ENCODE results near the gene CASP10.

CASP10 gene

DNA sequence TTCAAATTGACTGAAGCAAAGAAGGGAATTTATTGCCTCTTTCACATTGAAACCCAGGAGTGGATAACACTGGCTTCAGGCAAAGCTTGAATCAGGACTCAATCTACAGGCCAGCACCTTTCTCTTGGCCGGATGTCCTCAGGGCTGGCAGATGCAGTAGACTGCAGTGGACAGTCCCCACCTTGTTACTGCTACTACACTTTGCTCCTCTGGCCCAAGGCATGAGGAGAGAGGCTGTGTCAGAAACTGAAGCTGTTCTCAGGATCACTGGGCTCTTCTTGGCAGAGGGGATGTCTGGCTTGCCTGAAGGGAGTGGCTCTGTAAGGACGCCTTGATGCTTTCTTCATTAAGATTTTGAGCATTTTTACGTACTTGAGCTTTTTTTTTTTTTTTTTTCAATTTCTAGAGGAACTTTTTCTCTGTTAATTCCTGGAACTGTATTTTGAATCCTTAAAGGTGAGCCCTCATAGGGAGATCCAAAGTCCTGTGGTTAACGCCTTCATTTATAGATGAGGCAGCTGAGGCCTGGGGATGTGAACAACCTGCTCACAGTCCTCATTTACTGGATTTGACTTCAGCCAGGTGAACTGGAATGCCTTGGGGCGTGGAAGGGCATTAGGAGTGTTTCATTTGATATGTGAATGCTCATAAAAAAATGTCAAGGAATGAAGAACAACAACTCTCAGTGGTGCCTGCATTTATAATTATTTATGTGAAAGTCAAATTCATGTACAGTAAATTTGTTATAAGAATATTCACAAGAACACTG, 36.6 kb downstream of the CASP10 start:
- intact Hi-C loops (cut with micrococcal nuclease): no loop called here
- H3K4me3 Mint-ChIP-seq: no peak overlapping the region
- no peaks in the 10 kb centered on the region for H3K27me3 Mint-ChIP-seq
- peaks cover 24% of the 10 kb centered on the region for H3K4me1 Mint-ChIP-seq (ENCODE audit: low read depth)
- H3K9me3 Mint-ChIP-seq: no peaks in the 10 kb centered on the region
- peak overlapping the region; percentile 69 for H3K27ac Mint-ChIP-seq
- peaks cover 14% of the 10 kb centered on the region for H3K36me3 Mint-ChIP-seq (ENCODE audit: low read depth)

DNA sequence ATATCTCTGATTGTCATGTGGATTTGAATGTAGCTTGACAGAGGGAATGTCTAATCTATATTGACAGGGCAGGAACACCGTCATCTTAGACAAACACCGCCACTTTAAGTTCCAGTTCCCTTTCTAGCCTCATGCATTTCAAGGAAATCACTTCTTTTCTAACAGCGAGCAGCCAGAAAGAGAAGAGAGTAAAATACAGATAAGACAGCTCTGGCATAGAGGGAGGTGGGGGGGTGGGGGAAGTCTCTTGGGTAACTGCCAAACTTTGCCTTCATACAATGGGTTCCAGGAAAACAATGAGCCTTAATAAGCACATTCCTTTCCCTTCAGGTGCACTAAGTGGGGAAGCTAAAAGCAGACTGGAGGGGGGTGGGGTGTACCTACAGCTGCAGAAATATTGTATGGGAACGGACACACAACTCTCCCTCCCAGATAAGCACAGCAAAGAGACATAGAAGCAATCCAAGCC, 37.2 kb downstream of the CASP10 start:
- Mint-ChIP-seq H3K9me3 (no peaks in the 10 kb centered on the region), H3K4me3 (no peak overlapping the region), H3K27ac (peak overlapping the region; percentile 69), H3K4me1 (ENCODE audit: low read depth) (peaks cover 24% of the 10 kb centered on the region), H3K27me3 (no peaks in the 10 kb centered on the region), H3K36me3 (ENCODE audit: low read depth) (peaks cover 14% of the 10 kb centered on the region)
- intact Hi-C loops (cut with micrococcal nuclease): no loop called here

DNA sequence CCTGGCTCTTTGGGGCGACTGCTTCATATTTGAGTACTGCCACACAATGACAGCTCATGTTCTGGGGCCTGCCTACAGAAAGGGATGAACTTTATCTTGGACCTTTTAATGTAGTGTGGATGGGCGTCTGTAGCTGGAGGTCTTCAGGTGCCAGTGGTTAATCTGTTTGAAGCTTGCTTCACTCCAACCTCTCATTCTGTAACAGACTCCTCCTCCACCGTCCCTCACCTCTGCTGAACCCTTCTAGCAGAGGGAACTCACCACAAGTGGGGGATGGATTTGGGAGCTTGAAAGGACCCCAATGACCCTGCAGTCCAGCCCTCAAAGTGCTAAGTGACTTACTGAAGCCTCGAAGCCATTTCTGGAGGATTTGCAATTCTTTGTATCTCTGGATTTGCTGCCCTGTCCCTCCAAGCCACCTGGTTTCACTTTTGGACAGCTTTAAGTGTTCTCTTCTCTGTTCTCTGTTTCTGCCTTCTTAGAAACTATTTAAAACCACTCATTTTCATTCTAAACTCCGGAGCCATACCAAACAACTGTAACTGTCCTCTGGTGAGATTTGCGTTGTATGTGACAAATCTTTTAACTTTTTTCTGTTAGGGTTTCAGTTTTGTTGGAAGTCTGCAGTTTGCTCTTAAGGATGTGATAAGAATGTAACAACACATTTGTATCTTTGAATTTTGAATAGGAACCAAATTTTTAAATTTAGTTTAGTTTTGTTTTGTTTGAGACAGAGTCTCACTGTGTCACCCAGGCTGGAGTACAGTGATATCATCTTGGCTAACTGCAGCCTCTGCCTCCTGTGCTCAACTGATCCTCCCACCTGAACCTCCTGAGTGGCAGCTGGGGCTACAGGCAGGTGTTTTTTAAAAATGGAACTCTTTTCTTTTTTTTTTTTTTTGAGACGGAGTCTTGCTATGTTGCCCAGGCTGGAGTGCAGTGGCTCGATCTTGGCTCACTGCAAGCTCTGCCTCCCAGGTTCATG, 40.4 kb downstream of the CASP10 start:
- H3K4me1 Mint-ChIP-seq (ENCODE audit: low read depth): peaks cover 26% of the 10 kb centered on the region

DNA sequence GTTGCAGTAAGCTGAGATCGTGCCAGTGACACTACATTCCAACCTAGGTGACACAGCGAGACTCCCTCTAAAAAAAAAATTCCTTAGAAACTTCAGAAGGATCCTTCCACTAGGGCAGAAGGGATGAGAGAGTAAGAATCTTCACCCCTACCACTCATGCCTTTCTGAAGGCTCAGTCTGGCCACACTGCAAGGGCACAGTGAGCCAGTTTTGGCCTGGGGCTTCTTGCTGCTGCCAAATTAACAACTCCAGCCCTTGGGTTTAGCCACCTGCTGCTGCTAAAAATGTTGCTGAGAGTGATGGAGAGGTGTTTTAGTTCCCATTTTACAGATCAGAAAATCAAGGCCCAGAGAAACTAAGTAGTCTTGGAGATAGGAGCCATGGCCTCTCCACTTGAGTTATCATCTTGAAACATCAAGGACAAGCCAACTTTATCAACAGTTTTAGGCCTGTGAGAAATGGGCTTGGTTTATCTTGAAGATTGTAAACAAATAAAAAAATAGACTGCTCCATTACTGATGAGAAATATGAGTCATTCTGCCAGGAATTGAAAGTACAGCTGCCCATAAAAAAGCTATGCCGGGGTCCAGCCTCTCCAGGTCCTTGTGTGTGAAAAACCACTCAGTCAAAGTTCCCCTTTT, 45.5 kb downstream of the CASP10 start:
- peak overlapping the region; percentile 71 for H3K27ac Mint-ChIP-seq

More for the DNA sequence above, 40.4 kb downstream of the CASP10 start:
- Mint-ChIP-seq H3K27ac (peak overlapping the region; percentile 47), H3K36me3 (ENCODE audit: low read depth) (peaks cover 14% of the 10 kb centered on the region), H3K4me3 (no peak overlapping the region), H3K9me3 (no peaks in the 10 kb centered on the region), H3K27me3 (no peaks in the 10 kb centered on the region)
- intact Hi-C loops (cut with micrococcal nuclease): no loop called here

DNA sequence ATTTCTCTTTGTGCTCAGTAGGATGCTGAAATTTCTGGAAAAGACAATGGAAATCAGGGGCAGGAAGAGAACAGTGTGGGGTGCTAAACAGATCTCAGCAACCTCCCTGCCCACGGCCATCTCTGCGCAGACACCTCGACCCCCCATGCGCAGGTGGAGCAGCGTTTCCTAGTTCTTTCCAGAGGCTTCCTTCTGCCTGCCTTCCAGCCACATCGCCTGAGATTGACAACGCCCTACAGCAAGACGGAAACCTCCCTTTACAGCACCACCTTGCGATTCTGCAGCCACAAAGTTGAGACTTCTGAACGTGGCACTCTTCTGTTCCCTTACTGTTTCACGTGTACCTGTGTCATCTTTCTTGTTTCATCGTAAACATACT, 46.0 kb downstream of the CASP10 start:
- Mint-ChIP-seq H3K9me3 (no peaks in the 10 kb centered on the region), H3K4me1 (ENCODE audit: low read depth) (peaks cover 26% of the 10 kb centered on the region), H3K27me3 (no peaks in the 10 kb centered on the region), H3K36me3 (ENCODE audit: low read depth) (no peaks in the 10 kb centered on the region), H3K27ac (peak overlapping the region; percentile 71), H3K4me3 (no peak overlapping the region)
- intact Hi-C loops (cut with micrococcal nuclease): no loop called here

More for the DNA sequence above, 45.5 kb downstream of the CASP10 start:
- Mint-ChIP-seq H3K4me1 (ENCODE audit: low read depth) (peaks cover 21% of the 10 kb centered on the region), H3K9me3 (no peaks in the 10 kb centered on the region), H3K4me3 (no peak overlapping the region), H3K36me3 (ENCODE audit: low read depth) (no peaks in the 10 kb centered on the region), H3K27me3 (no peaks in the 10 kb centered on the region)
- intact Hi-C loops (cut with micrococcal nuclease): no loop called here

DNA sequence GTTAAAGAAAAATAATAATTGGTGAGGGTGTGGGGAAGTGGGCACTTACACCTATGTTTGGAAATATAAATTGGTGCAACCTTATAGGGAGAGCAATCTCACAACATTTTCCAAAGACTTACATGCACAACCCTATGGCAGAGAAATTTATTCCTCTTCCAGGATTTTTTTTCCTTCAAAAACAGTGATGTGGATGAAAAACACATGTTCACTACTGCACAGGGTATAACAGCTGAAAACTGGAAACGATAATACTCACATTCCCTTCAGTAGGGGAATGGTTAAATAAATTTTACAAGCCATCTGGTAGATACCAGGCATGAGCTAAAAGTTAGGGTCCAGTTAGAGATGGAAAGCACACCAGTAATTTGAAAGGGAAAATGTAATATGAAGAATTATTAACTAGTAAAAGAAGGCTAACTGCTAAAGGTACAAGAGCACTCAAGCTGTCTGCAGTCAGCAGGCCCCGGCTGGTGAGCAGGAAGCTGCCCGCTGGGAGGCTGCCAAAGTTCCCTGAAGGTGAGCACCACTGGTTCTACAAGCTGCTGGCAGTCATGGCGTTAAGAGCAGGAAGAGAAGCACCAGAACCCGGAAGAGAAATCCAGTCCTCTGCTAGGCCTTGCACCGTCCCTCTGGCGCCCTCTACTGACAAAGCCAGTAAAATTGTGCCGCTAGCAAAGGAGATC, 49.0 kb downstream of the CASP10 start:
- H3K36me3 Mint-ChIP-seq (ENCODE audit: low read depth): no peaks in the 10 kb centered on the region
- H3K27ac Mint-ChIP-seq: peak overlapping the region; percentile 77
- H3K27me3 Mint-ChIP-seq: no peaks in the 10 kb centered on the region
- H3K4me1 Mint-ChIP-seq (ENCODE audit: low read depth): peaks cover 39% of the 10 kb centered on the region
- intact Hi-C loops (cut with micrococcal nuclease): loop anchor here (1.0 to 10.0 kb wide), 4 partner anchors 50 to 943 kb away; partner anchors contain the start of genes HYCC2 and NDUFB3
- H3K4me3 Mint-ChIP-seq: peak overlapping the region; percentile 20
- H3K9me3 Mint-ChIP-seq: no peaks in the 10 kb centered on the region

DNA sequence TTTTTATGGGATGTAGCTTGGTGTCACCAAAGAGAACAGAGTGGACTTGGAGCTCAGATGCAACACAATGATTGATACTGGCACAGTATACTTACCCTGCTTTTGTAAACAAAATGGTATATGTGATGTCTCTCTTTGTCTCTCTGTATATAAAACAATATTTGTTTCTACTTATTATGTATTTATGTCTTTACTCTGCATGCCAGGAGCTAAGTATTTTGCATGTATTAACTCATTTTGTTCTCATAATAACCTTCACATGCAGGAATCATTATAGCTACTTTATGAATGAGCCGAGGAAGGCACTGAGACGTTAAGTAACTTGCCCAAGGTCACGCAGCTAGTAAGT, 49.5 kb downstream of the CASP10 start:
- no peaks in the 10 kb centered on the region for H3K27me3 Mint-ChIP-seq

DNA sequence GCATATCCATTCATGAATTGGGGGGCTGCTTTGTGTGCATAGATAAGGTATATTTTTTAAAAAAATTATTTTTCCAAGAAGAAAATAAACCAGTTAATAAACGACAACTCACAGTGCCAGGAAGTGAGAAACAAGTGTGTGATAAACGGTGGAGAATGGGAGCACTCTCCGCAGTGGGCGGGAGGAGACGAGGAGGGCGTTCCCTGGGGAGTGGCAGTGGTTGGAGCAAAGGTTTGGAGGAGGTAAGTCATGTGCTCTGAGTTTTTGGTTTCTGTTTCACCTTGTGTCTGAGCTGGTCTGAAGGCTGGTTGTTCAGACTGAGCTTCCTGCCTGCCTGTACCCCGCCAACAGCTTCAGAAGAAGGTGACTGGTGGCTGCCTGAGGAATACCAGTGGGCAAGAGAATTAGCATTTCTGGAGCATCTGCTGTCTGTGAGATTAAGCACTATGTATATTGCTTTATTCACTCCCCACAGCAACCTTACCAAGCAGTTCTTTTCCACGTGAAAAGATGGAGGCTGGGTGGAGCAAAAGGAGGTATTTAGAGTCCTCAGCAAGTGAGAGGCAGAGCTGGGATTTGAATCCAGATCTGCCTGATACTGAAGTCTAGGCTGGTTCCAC, 50.4 kb downstream of the CASP10 start:
- Mint-ChIP-seq H3K4me3 (peak overlapping the region; percentile 80), H3K36me3 (ENCODE audit: low read depth) (no peaks in the 10 kb centered on the region), H3K4me1 (ENCODE audit: low read depth) (peaks cover 44% of the 10 kb centered on the region), H3K9me3 (no peaks in the 10 kb centered on the region), H3K27me3 (no peaks in the 10 kb centered on the region), H3K27ac (peak overlapping the region; percentile 90)
- intact Hi-C loops (cut with micrococcal nuclease): loop anchor here (5.0 to 10.0 kb wide), 3 partner anchors 161 to 941 kb away; partner anchors contain the start of genes HYCC2 and NDUFB3

More for the DNA sequence above, 49.5 kb downstream of the CASP10 start:
- H3K27ac Mint-ChIP-seq: peak overlapping the region; percentile 77
- no peaks in the 10 kb centered on the region for H3K36me3 Mint-ChIP-seq (ENCODE audit: low read depth)
- intact Hi-C loops (cut with micrococcal nuclease): loop anchor here (1.0 to 10.0 kb wide), 4 partner anchors 50 to 942 kb away; partner anchors contain the start of genes HYCC2 and NDUFB3
- no peaks in the 10 kb centered on the region for H3K9me3 Mint-ChIP-seq
- H3K4me3 Mint-ChIP-seq: no peak overlapping the region
- peaks cover 39% of the 10 kb centered on the region for H3K4me1 Mint-ChIP-seq (ENCODE audit: low read depth)

DNA sequence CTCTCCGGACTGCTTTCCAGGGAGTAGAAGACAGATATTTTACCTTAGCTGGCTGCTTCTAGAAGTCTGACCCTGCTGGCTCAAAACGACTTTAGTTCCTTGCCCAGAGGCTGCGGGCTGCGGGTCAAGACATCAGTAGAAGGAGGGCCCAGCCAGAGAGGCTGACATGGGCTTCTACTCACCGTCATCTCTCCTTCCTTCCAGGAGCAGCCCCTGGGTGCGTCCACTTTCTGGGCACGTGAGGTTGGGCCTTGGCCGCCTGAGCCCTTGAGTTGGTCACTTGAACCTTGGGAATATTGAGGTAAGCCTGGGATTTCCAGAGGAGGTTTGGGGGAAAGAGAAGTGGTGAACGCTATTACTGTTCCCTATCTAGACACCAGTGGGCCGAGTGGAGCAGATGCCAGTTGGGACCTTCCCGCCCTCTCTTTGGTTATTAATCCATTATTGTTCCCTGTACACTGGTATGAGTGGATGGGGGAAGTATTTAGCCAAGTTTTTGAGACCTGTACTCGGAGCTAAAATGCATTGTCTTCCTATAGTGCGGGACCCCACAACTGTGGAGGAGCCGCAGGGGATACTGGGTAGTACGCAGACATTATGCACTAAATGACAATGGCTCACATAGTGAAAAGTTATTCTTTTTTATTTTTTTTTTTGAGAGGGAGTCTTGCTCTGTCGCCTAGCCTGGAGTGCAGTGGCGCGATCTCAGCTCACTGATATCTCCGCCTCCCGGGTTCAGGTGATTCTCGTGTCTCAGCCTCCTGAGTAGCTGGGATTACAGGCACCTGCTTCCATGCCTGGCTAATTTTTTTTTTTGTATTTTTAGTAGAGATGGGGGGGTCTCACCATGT, 51.1 kb downstream of the CASP10 start:
- intact Hi-C loops (cut with micrococcal nuclease): loop anchor here (5.0 to 10.0 kb wide), 3 partner anchors 162 to 941 kb away; partner anchors contain the start of genes HYCC2 and NDUFB3
- Mint-ChIP-seq H3K4me1 (ENCODE audit: low read depth) (peaks cover 39% of the 10 kb centered on the region), H3K27me3 (no peaks in the 10 kb centered on the region), H3K27ac (peak overlapping the region; percentile 90), H3K4me3 (peak overlapping the region; percentile 80), H3K9me3 (no peaks in the 10 kb centered on the region), H3K36me3 (ENCODE audit: low read depth) (no peaks in the 10 kb centered on the region)

DNA sequence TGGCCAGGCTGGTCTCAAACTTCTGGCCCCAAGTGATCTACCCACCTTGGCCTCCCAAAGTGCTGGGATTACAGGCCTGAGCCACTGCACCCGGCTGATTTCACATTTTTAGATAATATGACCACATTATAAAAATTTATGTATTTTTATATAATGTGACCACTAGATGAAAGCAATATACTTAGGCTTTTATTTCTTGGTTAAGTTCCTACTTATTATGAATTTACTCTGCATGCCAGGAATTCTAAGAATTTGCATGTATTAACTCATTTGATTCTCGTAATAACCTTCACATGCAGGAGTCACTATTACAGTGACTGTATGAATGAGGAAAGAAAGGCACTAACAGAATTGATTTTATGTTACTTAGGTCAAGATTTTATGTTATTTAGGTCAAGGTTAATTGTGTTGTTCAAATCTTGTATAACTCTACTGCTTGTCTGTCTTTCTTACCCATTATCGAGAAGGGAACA, 51.8 kb downstream of the CASP10 start:
- Mint-ChIP-seq H3K4me3 (peak overlapping the region; percentile 80), H3K27ac (peak overlapping the region; percentile 90), H3K27me3 (no peaks in the 10 kb centered on the region), H3K36me3 (ENCODE audit: low read depth) (no peaks in the 10 kb centered on the region), H3K9me3 (no peaks in the 10 kb centered on the region), H3K4me1 (ENCODE audit: low read depth) (peaks cover 44% of the 10 kb centered on the region)
- intact Hi-C loops (cut with micrococcal nuclease): loop anchor here (5.0 to 10.0 kb wide), 4 partner anchors 43 to 940 kb away; partner anchors contain the start of genes HYCC2 and NDUFB3

DNA sequence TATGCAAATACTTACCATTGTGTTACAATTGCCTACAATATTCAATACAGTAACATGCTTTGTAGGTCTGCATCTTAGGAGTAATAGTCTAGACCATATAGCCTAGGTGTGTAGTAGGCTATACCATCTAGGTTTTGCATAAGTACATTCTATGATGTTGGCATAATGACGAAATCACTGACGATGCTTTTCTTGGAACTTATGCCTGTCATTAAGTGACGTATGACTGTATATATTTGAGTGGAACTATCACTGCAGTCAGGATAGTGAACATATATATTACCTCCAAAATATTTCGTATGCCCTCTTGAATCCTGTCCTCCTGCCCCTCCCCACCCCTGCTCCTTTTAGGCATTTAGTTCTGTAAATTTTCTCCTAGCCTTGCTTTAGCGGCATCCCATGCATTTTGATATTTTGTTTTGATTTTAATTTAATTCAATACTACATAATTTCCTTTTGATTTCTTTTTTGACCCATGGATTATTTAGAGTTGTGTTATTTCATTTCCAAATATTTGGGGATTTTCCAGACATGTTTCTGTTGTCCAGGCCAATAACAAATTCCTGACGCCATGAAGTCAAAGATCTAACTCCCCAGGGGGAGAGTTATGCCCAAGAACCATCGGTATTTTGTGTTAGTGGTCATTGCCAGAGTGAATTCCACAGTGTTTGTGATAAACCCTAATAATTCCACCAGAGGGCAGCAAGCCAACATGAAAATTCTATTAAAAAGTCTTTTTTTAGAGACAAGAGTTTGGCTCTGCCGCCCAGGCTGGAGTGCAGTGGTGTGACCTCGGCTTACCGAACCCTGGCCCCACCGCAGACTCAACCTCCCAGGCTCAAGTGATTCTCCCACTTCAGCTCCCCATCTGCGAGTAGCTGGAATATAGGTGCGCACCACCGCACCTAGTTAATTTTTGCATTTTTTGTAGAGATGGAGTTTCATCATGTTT, 53.2 kb downstream of the CASP10 start:
- Mint-ChIP-seq H3K4me1 (ENCODE audit: low read depth) (peaks cover 58% of the 10 kb centered on the region), H3K27me3 (no peaks in the 10 kb centered on the region), H3K4me3 (peak overlapping the region; percentile 43), H3K27ac (peak overlapping the region; percentile 71), H3K9me3 (no peaks in the 10 kb centered on the region), H3K36me3 (ENCODE audit: low read depth) (no peaks in the 10 kb centered on the region)
- intact Hi-C loops (cut with micrococcal nuclease): loop anchor here (1.0 to 10.0 kb wide), 4 partner anchors 41 to 939 kb away; partner anchors contain the start of genes STRADB and TRAK2
